Mesendoderm (in vitro differentiated cells): Measurements from ENCODE around the gene KMT2C.
"Not testable (repeated sequence)": the region's sequence is repeated elsewhere in the genome, so short reads cannot be mapped to it uniquely, and the experiment has no call there.

Experiments
- DNase-seq: peaks from one replicate; pipeline ENCODE4 v3.0.0; 2013
- H2AK5ac ChIP-seq: 2 replicates; pipeline ENCODE4 v1.6.1; 2013; ENCODE audit warnings: low read length, inconsistent platforms
- H2BK120ac ChIP-seq: 2 replicates; pipeline ENCODE4 v1.6.1; 2013; ENCODE audit warnings: low read depth, mild to moderate bottlenecking, low read length, moderate library complexity, mixed read lengths
- H2BK15ac ChIP-seq: replicated peaks from 2 replicates; pipeline ENCODE4 v1.6.1; 2013; ENCODE audit warnings: low read depth, mild to moderate bottlenecking, moderate library complexity
- H2BK5ac ChIP-seq: 2 replicates; pipeline ENCODE4 v1.6.1; 2013; ENCODE audit warnings: low read length, inconsistent platforms
- H3K18ac ChIP-seq: 2 replicates; pipeline ENCODE4 v1.6.1; 2013; ENCODE audit warnings: mild to moderate bottlenecking, low read length, mixed read lengths
- H3K23ac ChIP-seq: one replicate; pipeline ENCODE4 v1.6.1; 2013; ENCODE audit warnings: low read length
- H3K27ac ChIP-seq: 2 replicates; pipeline ENCODE4 v1.5.1; 2013; ENCODE audit warnings: low read depth, mild to moderate bottlenecking, inconsistent platforms, low read length, moderate library complexity
- H3K27me3 ChIP-seq: 2 replicates; pipeline ENCODE4 v1.6.1; 2013; ENCODE audit warnings: low read length, control low read depth, mild to moderate bottlenecking, inconsistent platforms; ENCODE audit not compliant: insufficient read depth, poor library complexity
- H3K36me3 ChIP-seq: 2 replicates; pipeline ENCODE4 v1.6.1; 2013; ENCODE audit warnings: low read length, inconsistent platforms; ENCODE audit not compliant: control insufficient read depth, insufficient read depth
- H3K4ac ChIP-seq: one replicate; pipeline ENCODE4 v1.6.1; 2013; ENCODE audit warnings: low read depth, mild to moderate bottlenecking, low read length, moderate library complexity
- H3K4me1 ChIP-seq: 2 replicates; pipeline ENCODE4 v1.6.1; 2013; ENCODE audit warnings: low read depth, low read length, inconsistent platforms; ENCODE audit not compliant: control insufficient read depth
- H3K4me2 ChIP-seq: 2 replicates; pipeline ENCODE4 v1.6.1; 2013; ENCODE audit warnings: low read length
- H3K4me3 ChIP-seq: 2 replicates; pipeline ENCODE4 v1.5.1; 2013; ENCODE audit warnings: mild to moderate bottlenecking, low read length
- H3K56ac ChIP-seq: one replicate; pipeline ENCODE4 v1.6.1; 2013; ENCODE audit warnings: low read length
- H3K79me1 ChIP-seq: 2 replicates; pipeline ENCODE4 v1.6.1; 2013; ENCODE audit warnings: low read length, inconsistent platforms
- H3K79me2 ChIP-seq: 2 replicates; pipeline ENCODE4 v1.6.1; 2013; ENCODE audit warnings: mild to moderate bottlenecking, low read length; ENCODE audit not compliant: control insufficient read depth, insufficient read depth
- H3K9ac ChIP-seq: 2 replicates; pipeline ENCODE4 v1.6.1; 2013; ENCODE audit warnings: low read length, inconsistent platforms
- H4K5ac ChIP-seq: one replicate; pipeline ENCODE4 v1.6.1; 2013; ENCODE audit warnings: low read length
- H4K8ac ChIP-seq: one replicate; pipeline ENCODE4 v1.6.1; 2013; ENCODE audit warnings: low read depth, mild to moderate bottlenecking, control low read depth, low read length, moderate library complexity
- WGBS: extraction: QIAGEN DNeasy Blood & Tissue Kit; methylation state at CpG from one replicate; pipeline ENCODE4 v1.1.7; 2013; ENCODE audit warnings: low lambda C conversion rate, missing lambda C conversion rate; ENCODE audit not compliant: insufficient coverage; ENCODE audit errors: extremely low coverage; 5-methylcytosine and 5-hydroxymethylcytosine counted together

Gene KMT2C

GRCh38 chr7:152313831-152314604, 121.8 kb downstream of the KMT2C start:
- H3K4me1 ChIP-seq = no peaks in the 10 kb centered on the region
- H4K8ac ChIP-seq = no peak overlapping the region
- no peak overlapping the region for H2BK15ac ChIP-seq
- no peak for DNase-seq
- H3K27me3 ChIP-seq = no peaks in the 10 kb centered on the region
- no peaks in the 10 kb centered on the region for H3K36me3 ChIP-seq
- H2BK5ac ChIP-seq = no peak overlapping the region
- no peak overlapping the region for H3K27ac ChIP-seq
- H3K4me2 ChIP-seq = no peak overlapping the region
- no peak overlapping the region for H3K56ac ChIP-seq
- no peak overlapping the region for H2BK120ac ChIP-seq
- H3K4me3 ChIP-seq = no peak overlapping the region
- no CpG with 5 or more reads among the region's 1 CpG for WGBS
- no peak overlapping the region for H3K18ac ChIP-seq
- H4K5ac ChIP-seq = no peak overlapping the region
- no peak overlapping the region for H3K9ac ChIP-seq
- H2AK5ac ChIP-seq = no peak overlapping the region
- H3K79me1 ChIP-seq = no peaks in the 10 kb centered on the region
- no peak overlapping the region for H3K23ac ChIP-seq
- H3K79me2 ChIP-seq = no peaks in the 10 kb centered on the region
- no peak overlapping the region for H3K4ac ChIP-seq

GRCh38 chr7:152313217-152313616, 122.6 kb downstream of the KMT2C start:
- DNase-seq = no peak
- no peak overlapping the region for H3K4me2 ChIP-seq

GRCh38 chr7:152312316-152312715, 123.5 kb downstream of the KMT2C start:
- no peak overlapping the region for H3K27ac ChIP-seq
- no peak overlapping the region for H4K8ac ChIP-seq
- no peak overlapping the region for H3K56ac ChIP-seq
- H3K4ac ChIP-seq = no peak overlapping the region
- no peak overlapping the region for H2BK120ac ChIP-seq
- DNase-seq = peak; percentile 12
- no peak overlapping the region for H2BK5ac ChIP-seq
- H3K23ac ChIP-seq = no peak overlapping the region
- H2AK5ac ChIP-seq = no peak overlapping the region
- H3K4me2 ChIP-seq = no peak overlapping the region
- no peaks in the 10 kb centered on the region for H3K79me2 ChIP-seq
- no peaks in the 10 kb centered on the region for H3K27me3 ChIP-seq
- no peaks in the 10 kb centered on the region for H3K36me3 ChIP-seq
- no peak overlapping the region for H3K4me3 ChIP-seq
- H4K5ac ChIP-seq = no peak overlapping the region
- H3K18ac ChIP-seq = no peak overlapping the region
- H3K4me1 ChIP-seq = no peaks in the 10 kb centered on the region
- H3K9ac ChIP-seq = no peak overlapping the region
- no CpG with 5 or more reads among the region's 2 CpGs for WGBS
- no peaks in the 10 kb centered on the region for H3K79me1 ChIP-seq
- H2BK15ac ChIP-seq = no peak overlapping the region

More at GRCh38 chr7:152313217-152313616, 122.6 kb downstream of the KMT2C start:
- Histone ChIP-seq H2AK5ac (no peak overlapping the region), H4K5ac (no peak overlapping the region), H2BK5ac (no peak overlapping the region), H2BK15ac (no peak overlapping the region), H3K79me2 (no peaks in the 10 kb centered on the region), H3K27ac (no peak overlapping the region), H3K79me1 (no peaks in the 10 kb centered on the region), H3K23ac (no peak overlapping the region), H3K4me3 (no peak overlapping the region), H4K8ac (no peak overlapping the region), H3K4me1 (no peaks in the 10 kb centered on the region), H3K9ac (no peak overlapping the region), H3K18ac (no peak overlapping the region), H2BK120ac (no peak overlapping the region), H3K27me3 (no peaks in the 10 kb centered on the region), H3K56ac (no peak overlapping the region), H3K36me3 (no peaks in the 10 kb centered on the region), H3K4ac (no peak overlapping the region)

GRCh38 chr7:152307902-152308301, 127.9 kb downstream of the KMT2C start:
- Histone ChIP-seq H3K18ac (no peak overlapping the region), H4K8ac (no peak overlapping the region), H4K5ac (no peak overlapping the region), H3K79me1 (no peaks in the 10 kb centered on the region), H3K36me3 (no peaks in the 10 kb centered on the region), H3K9ac (no peak overlapping the region), H3K4ac (no peak overlapping the region), H3K4me1 (no peaks in the 10 kb centered on the region), H2BK15ac (no peak overlapping the region), H3K27me3 (no peaks in the 10 kb centered on the region), H2BK5ac (no peak overlapping the region), H3K56ac (no peak overlapping the region), H2BK120ac (no peak overlapping the region), H3K79me2 (no peaks in the 10 kb centered on the region), H3K27ac (no peak overlapping the region), H2AK5ac (no peak overlapping the region), H3K4me2 (no peak overlapping the region), H3K4me3 (no peak overlapping the region), H3K23ac (no peak overlapping the region)
- DNase-seq = no peak

GRCh38 chr7:152299542-152300143, 136.2 kb downstream of the KMT2C start:
- not testable (repeated sequence) for H3K56ac ChIP-seq, H3K23ac ChIP-seq, H3K18ac ChIP-seq, H3K36me3 ChIP-seq, H2BK15ac ChIP-seq, H4K5ac ChIP-seq, H3K4me2 ChIP-seq, H3K79me1 ChIP-seq, H3K27ac ChIP-seq, H2AK5ac ChIP-seq, H3K9ac ChIP-seq, H3K4ac ChIP-seq, H3K27me3 ChIP-seq, H2BK5ac ChIP-seq, H3K79me2 ChIP-seq, H3K4me3 ChIP-seq, H3K4me1 ChIP-seq, H4K8ac ChIP-seq, H2BK120ac ChIP-seq, DNase-seq
- no CpG with 5 or more reads among the region's 2 CpGs for WGBS

- Histone ChIP-seq H3K18ac (no peak overlapping the region), H2BK15ac (no peak overlapping the region), H3K27me3 (no peaks in the 10 kb centered on the region), H3K36me3 (no peaks in the 10 kb centered on the region), H3K9ac (no peak overlapping the region), H3K27ac (no peak overlapping the region), H3K4me1 (no peaks in the 10 kb centered on the region), H4K5ac (no peak overlapping the region), H4K8ac (no peak overlapping the region), H3K56ac (no peak overlapping the region), H3K4ac (no peak overlapping the region), H3K79me1 (no peaks in the 10 kb centered on the region), H3K4me3 (no peak overlapping the region), H3K79me2 (no peaks in the 10 kb centered on the region), H2BK5ac (no peak overlapping the region), H3K4me2 (no peak overlapping the region), H2AK5ac (no peak overlapping the region), H3K23ac (no peak overlapping the region), H2BK120ac (no peak overlapping the region)
- no CpG with 5 or more reads among the region's 2 CpGs for WGBS
- DNase-seq = no peak
Measured at GRCh38 chr7:152292897-152293296, 142.9 kb downstream of the KMT2C start.
